Lung (tissue), 12 donors: ENCODE results near the gene NPM1. TPM values are rescaled to one million over a fixed set of nuclear protein-coding genes. Genes with fewer than 3 reads are reported as not detected.
"Not testable (repeated sequence)": the region's sequence is repeated elsewhere in the genome, so short reads cannot be mapped to it uniquely, and the experiment has no call there.

Experiments used
- ATAC-seq: fragments of 200-7000 bp; cut with Tn5 transposase; one replicate; pipeline ENCODE4 v1.9.1; 2020; ENCODE audit warnings: moderate number of reproducible peaks; ENCODE audit not compliant: insufficient read depth, low FRiP score
- DNase-seq, 3 donors: peaks; one replicate each; pipeline ENCODE4 v3.0.0-alpha.2; 2013 to 2017
- H3K27ac ChIP-seq, 2 donors: one replicate each; pipeline ENCODE4 v1.5.1; 2013; ENCODE audit warnings: mild to moderate bottlenecking in 2 of 2, moderate library complexity in 2 of 2, control low read depth in 1 of 2, inconsistent platforms in 1 of 2, low read depth in 1 of 2, low read length in 1 of 2
- H3K27me3 ChIP-seq, 3 donors: one replicate each; pipeline ENCODE4 v1.5.1; 2013; ENCODE audit warnings: low read length in 2 of 3; ENCODE audit not compliant: control insufficient read depth in 3 of 3, insufficient read depth in 3 of 3
- H3K36me3 ChIP-seq, 4 donors: one replicate each; pipeline ENCODE4 v1.5.1; 2013; ENCODE audit warnings: low read length in 4 of 4, mild to moderate bottlenecking in 1 of 4, moderate library complexity in 1 of 4; ENCODE audit not compliant: control insufficient read depth in 4 of 4, insufficient read depth in 4 of 4
- H3K4me1 ChIP-seq, 5 donors: one replicate each; pipeline ENCODE4 v1.5.1; 2013; ENCODE audit warnings: low read length in 5 of 5, mild to moderate bottlenecking in 2 of 5, moderate library complexity in 1 of 5; ENCODE audit not compliant: control insufficient read depth in 5 of 5, insufficient read depth in 5 of 5
- H3K4me3 ChIP-seq: one replicate; pipeline ENCODE4 v1.5.1; 2013; ENCODE audit warnings: mild to moderate bottlenecking, control low read depth, moderate library complexity
- H3K9ac ChIP-seq, 2 donors: one replicate each; pipeline ENCODE4 v1.5.1; 2013; ENCODE audit warnings: low read length in 2 of 2, control low read depth in 1 of 2; ENCODE audit not compliant: insufficient read depth in 1 of 2
- H3K9me3 ChIP-seq, 4 donors: one replicate each; pipeline ENCODE4 v1.5.1; 2013; ENCODE audit warnings: low read length in 3 of 4, mild to moderate bottlenecking in 1 of 4, moderate library complexity in 1 of 4; ENCODE audit not compliant: control insufficient read depth in 4 of 4, insufficient read depth in 3 of 4
- WGBS, 2 donors: extraction: QIAGEN DNeasy Blood & Tissue Kit; methylation state at CpG; one replicate each; pipeline ENCODE4 v1.1.7; 2013; 5-methylcytosine and 5-hydroxymethylcytosine counted together
- polyA plus RNA-seq, 2 donors: library from polyadenylated mRNA; stranded (reverse); fragments of 200-250 nt; gene quantifications; one replicate each; pipeline ENCODE4 v1.2.1, GENCODE V29; 2013
- total RNA-seq, 2 donors: library from RNA; depleted of rRNA in 1 of 2; stranded (reverse); fragments of >200 nt in 1 of 2; gene quantifications; one replicate each; pipeline ENCODE4 v1.2.1, GENCODE V29; 2014 to 2021
- TF ChIP-seq, protein P1 (sequence below): IDR thresholded peaks from 2 replicates; pipeline ENCODE4 v1.5.1; 2012; ENCODE audit warnings: mild to moderate bottlenecking; ENCODE audit errors: control extremely low read depth, extremely low read depth
- donor health status: control.
- donor health status: control.
- donor health status: Bipolar disorder and iron deficiency.
- donor health status: healthy.
- donor health status: DM: yes; HTN: yes; CAD: no.

NPM1 gene
- total and polyA plus RNA-seq, 4 donors, result 601 to 2,411 (median 1,455) TPM

DNA sequence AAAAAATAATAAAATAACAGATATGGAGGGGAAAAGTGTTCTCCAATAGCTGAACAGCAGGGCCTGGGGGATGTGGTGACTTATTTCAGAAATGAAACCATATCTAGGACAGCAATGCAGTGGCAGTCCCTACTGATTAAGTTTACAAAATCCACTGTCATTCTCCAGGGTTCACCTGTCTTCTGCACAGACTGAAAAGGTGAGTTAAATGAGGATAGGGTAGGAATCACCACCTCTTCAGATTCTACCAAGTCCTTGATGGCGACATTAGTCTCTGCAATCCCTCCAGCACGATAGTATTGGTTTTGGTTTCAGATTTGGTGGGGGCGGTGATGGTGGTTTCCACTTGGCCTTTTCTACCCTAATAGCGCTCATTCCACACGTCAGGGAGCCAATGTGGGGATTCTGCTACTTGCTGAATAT lies 32.3 kb upstream of the NPM1 start:
- no peak for DNase-seq
- no peak for ATAC-seq
- Histone ChIP-seq H3K27ac (no peak overlapping the region), H3K9me3 (no peaks in the 10 kb centered on the region), H3K4me3 (no peak overlapping the region), H3K4me1 (no peaks in the 10 kb centered on the region), H3K36me3 (no peaks in the 10 kb centered on the region), H3K9ac (no peak overlapping the region), H3K27me3 (no peaks in the 10 kb centered on the region)
- WGBS, 2 donors, result 90 to 92% methylated on average over 5 of the region's 5 CpGs
- TF ChIP-seq, protein P1, sequence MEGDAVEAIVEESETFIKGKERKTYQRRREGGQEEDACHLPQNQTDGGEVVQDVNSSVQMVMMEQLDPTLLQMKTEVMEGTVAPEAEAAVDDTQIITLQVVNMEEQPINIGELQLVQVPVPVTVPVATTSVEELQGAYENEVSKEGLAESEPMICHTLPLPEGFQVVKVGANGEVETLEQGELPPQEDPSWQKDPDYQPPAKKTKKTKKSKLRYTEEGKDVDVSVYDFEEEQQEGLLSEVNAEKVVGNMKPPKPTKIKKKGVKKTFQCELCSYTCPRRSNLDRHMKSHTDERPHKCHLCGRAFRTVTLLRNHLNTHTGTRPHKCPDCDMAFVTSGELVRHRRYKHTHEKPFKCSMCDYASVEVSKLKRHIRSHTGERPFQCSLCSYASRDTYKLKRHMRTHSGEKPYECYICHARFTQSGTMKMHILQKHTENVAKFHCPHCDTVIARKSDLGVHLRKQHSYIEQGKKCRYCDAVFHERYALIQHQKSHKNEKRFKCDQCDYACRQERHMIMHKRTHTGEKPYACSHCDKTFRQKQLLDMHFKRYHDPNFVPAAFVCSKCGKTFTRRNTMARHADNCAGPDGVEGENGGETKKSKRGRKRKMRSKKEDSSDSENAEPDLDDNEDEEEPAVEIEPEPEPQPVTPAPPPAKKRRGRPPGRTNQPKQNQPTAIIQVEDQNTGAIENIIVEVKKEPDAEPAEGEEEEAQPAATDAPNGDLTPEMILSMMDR, result no peak

DNA sequence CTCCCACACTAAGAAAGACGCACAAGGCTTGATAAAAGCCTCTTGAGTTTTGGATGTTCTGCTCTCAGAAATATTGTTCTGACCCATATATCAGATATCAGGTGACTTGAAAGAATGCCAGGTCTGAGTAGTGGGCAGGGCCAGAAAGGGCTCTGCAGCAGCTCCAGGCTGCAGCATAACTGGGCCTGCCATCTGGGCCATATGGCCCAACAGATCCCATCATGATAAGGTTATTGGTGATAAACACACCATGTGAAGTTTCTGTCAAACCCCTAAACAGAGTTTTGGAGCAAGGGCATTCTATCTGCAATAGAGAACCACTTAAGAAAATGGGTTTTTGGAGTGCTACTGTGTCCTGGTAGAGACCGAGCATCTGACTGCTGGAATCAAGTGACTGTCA lies 29.8 kb upstream of the NPM1 start:
- no peak overlapping the region for H3K4me3 ChIP-seq
- H3K27ac ChIP-seq, result no peak overlapping the region
- H3K9me3 ChIP-seq, result no peaks in the 10 kb centered on the region
- H3K27me3 ChIP-seq, result no peaks in the 10 kb centered on the region
- ATAC-seq, result no peak
- TF ChIP-seq, protein P1, result no peak
- H3K36me3 ChIP-seq, result no peaks in the 10 kb centered on the region
- no peak for DNase-seq
- H3K4me1 ChIP-seq, result no peaks in the 10 kb centered on the region
- no peak overlapping the region for H3K9ac ChIP-seq
- WGBS, 2 donors, result 88 to 90% methylated on average over 2 of the region's 2 CpGs

DNA sequence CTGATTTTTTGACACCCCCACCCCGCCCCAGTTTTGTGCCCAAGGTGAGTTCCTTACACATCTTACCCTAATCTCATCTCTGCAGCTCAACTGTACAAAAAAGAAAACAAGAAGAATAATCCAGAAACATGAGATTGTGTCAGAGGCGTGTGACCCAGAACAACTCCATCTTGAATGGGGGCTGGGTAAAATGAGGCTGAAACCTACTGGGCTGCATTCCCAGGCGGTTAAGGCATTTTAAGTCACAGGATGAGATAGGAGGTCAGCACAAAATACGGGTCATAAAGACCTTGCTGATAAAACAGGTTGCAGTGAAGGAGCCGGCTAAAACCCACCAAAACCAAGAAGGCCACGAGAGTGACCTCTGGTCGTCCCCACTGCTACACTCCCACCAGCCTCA lies 26.5 kb upstream of the NPM1 start:
- ATAC-seq, H3K36me3 ChIP-seq, H3K4me3 ChIP-seq, H3K9ac ChIP-seq, DNase-seq, H3K27ac ChIP-seq, H3K9me3 ChIP-seq, H3K27me3 ChIP-seq, H3K4me1 ChIP-seq: not testable (repeated sequence)
- 76 to 94% methylated on average over 7 of the region's 7 CpGs for WGBS, 2 donors

DNA sequence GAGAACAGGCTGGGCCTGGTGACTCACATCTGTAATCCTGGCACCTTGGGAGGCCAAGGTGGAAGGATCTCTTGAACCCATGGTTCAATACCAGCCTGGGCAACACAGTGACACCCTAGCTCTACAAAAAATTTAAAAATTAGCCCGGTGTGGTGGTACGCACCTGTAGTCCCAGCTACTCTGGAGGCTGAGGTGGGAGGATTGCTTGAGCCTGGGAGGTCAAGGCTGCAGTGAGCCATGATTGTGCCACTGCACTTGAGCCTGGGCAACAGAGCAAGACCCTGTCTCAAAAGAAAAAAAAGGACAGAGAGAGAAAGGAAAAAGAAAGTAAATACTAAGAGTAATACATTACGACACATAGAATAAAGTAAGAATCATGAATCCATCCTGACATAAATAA lies 24.4 kb upstream of the NPM1 start:
- ATAC-seq, H3K4me3 ChIP-seq, H3K36me3 ChIP-seq, H3K9me3 ChIP-seq, H3K4me1 ChIP-seq, DNase-seq, H3K27me3 ChIP-seq, H3K27ac ChIP-seq, H3K9ac ChIP-seq: not testable (repeated sequence)
- WGBS, 2 donors, result 97 to 98% methylated on average over 3 of the region's 3 CpGs

DNA sequence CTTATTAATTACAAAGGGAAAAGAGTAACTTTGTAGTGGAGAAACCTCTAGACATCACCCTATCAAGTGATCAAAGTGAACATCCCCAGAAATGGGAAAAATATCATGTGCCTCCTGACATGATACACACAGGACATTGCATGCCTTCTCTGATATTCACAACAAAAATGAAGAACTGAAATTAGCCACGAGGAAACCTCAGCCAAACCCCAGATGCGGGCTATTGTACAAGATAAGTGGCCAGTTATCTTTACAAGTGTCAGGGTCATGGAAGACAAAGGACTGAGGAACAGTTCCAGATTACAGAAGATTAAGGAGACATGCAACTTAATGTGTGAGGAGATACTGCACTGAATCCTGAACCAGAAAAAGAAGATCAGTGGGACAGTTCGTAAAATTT lies 23.8 kb upstream of the NPM1 start:
- ATAC-seq (no peak), DNase-seq (no peak)
- H3K36me3 ChIP-seq, result no peaks in the 10 kb centered on the region
- 41 to 51% methylated on average over 3 of the region's 3 CpGs for WGBS, 2 donors
- no peak overlapping the region for H3K27ac ChIP-seq
- H3K9ac ChIP-seq, result no peak overlapping the region
- no peaks in the 10 kb centered on the region for H3K4me1 ChIP-seq
- TF ChIP-seq, protein P1, result no peak
- no peak overlapping the region for H3K4me3 ChIP-seq
- H3K9me3 ChIP-seq, result no peaks in the 10 kb centered on the region
- no peaks in the 10 kb centered on the region for H3K27me3 ChIP-seq
